ENCODE results near the gene PLA2G2D.

Gene PLA2G2D, protein sequence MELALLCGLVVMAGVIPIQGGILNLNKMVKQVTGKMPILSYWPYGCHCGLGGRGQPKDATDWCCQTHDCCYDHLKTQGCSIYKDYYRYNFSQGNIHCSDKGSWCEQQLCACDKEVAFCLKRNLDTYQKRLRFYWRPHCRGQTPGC

DNA sequence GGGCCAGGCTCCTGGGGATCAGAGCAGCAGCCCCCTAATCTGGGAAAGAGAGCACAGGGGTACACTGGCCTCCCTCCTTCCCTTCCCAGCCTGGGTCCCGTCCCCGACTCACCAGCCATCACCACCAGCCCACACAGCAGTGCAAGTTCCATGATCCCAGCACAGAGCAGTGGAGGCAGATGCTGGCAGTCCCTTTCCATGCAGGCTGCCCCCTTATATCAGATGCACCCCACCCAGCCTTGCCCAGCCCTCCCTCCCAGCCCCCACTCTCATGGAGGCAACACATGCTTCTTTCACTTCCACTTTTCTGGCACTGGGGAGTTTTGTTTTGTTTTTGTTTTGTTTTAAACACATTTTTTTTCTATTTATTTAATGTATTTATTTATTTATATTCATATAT, at the start of gene PLA2G2D:
Gene PLA2G2D (minus strand): TSS at position 190 of the 400 bp plus-strand sequence. CDS start 38 bp downstream, at position 152.
- Histone ChIP-seq H3K27ac (ENCODE audit: low read depth, low read length) (no peak within 1 kb of the TSS), H3F3A (ENCODE audit: control insufficient read depth, insufficient read depth) (no peaks in the 10 kb centered on the region), H3K27me3 (ENCODE audit: control insufficient read depth, low read length) (peaks cover 17% of the 10 kb centered on the region), H3K4me3 (ENCODE audit: low read length) (no peak within 1 kb of the TSS), H3K9me3 (ENCODE audit: control insufficient read depth, insufficient read depth, low read length) (no peaks in the 10 kb centered on the region), H3K36me3 (ENCODE audit: control insufficient read depth, low read length) (no peaks in the 10 kb centered on the region), H3K9me2 (replicated peaks; ENCODE audit: control insufficient read depth, low read length) (no peaks in the 10 kb centered on the region), H3K4me2 (ENCODE audit: low read length) (no peak within 1 kb of the TSS), H3K4me1 (ENCODE audit: control insufficient read depth, low read length) (peaks cover 8% of the 10 kb centered on the region), H3K79me2 (ENCODE audit: control insufficient read depth, low read length) (no peaks in the 10 kb centered on the region), H4K20me1 (ENCODE audit: control insufficient read depth, insufficient read depth, low read depth, low read length) (no peaks in the 10 kb centered on the region)
- TF ChIP-seq, protein P1, sequence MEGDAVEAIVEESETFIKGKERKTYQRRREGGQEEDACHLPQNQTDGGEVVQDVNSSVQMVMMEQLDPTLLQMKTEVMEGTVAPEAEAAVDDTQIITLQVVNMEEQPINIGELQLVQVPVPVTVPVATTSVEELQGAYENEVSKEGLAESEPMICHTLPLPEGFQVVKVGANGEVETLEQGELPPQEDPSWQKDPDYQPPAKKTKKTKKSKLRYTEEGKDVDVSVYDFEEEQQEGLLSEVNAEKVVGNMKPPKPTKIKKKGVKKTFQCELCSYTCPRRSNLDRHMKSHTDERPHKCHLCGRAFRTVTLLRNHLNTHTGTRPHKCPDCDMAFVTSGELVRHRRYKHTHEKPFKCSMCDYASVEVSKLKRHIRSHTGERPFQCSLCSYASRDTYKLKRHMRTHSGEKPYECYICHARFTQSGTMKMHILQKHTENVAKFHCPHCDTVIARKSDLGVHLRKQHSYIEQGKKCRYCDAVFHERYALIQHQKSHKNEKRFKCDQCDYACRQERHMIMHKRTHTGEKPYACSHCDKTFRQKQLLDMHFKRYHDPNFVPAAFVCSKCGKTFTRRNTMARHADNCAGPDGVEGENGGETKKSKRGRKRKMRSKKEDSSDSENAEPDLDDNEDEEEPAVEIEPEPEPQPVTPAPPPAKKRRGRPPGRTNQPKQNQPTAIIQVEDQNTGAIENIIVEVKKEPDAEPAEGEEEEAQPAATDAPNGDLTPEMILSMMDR (IDR thresholded peaks at IDR 0.05; ENCODE audit: low read depth, low read length, poor library complexity, severe bottlenecking): no peak
- no peak for TF ChIP-seq EZH2phosphoT487 (IDR thresholded peaks at IDR 0.05; ENCODE audit: borderline replicate concordance, low read length)

DNA sequence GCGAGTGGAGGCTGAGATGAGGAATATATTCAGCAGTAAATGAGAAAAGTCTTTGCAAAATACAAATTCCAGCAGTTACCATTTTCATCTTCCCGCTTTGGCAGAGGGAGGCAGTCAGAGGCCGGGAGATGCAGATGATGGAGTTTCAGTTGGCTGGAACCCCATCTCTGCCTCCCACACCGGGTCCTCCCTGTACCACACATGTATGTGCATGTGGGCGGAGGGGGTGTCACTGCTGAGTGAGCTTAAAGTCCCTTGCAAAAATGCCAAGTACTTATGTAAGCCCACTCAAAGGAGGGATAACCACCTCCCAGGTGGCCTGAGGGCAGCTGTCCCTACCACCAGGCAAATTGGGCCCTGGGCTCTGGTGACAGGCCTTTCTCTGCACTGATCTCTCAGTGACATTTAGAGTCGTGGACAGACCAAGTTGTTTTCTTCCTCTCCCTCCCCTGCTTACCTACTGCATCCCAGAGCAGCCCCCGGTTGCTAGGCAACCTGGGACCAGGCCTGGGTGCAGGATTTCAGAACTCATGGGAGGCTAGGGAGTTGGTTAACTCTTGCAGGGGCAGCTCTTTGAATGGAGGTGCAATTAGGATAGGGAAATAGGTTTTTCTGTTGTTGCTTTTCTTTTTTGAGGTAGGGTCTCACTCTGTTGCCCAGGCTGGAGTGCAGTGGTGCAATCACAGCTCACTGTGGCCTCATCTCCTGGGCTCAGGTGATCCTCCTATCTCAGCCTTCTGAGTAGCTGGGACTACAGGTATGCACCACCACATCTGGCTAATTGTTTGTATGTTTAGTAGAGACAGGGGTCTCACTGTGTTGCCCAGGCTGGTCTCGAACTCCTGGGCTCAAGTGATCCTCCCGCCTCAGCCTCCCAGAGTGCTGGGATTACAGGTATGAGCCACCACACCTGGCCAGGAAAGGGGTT, 49.5 kb upstream of the PLA2G2D start:
- Histone ChIP-seq H4K20me1 (ENCODE audit: control insufficient read depth, insufficient read depth, low read depth, low read length) (no peaks in the 10 kb centered on the region), H3K9me2 (replicated peaks; ENCODE audit: control insufficient read depth, low read length) (no peaks in the 10 kb centered on the region)
- no peak for TF ChIP-seq EZH2phosphoT487 (IDR thresholded peaks at IDR 0.05; ENCODE audit: borderline replicate concordance, low read length)
- TF ChIP-seq, protein P1 (IDR thresholded peaks at IDR 0.05; ENCODE audit: low read depth, low read length, poor library complexity, severe bottlenecking): no peak

DNA sequence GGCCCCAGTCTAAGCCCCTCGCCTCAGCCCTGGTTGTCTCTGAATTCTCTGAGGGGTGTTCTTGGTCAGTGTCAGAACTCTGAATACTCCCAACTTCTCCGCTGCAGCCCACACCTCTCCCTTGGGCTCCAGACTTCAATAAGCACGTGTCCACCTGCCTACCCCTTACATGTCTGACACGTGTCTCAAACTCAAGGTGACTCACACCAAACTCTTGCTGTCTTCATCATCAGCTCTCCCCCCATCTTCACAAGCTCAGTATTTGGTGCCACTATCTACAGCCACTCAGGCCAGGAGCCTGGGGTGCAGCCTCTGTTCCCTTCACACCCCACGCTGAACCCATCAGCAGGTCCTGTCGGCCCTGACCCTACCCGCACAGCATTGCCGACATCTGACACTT, 47.8 kb upstream of the PLA2G2D start:
- Histone ChIP-seq H3K9me3 (ENCODE audit: control insufficient read depth, insufficient read depth, low read length) (no peaks in the 10 kb centered on the region), H3K4me1 (ENCODE audit: control insufficient read depth, low read length) (peaks cover 15% of the 10 kb centered on the region), H3K4me2 (ENCODE audit: low read length) (no peak overlapping the region), H3F3A (ENCODE audit: control insufficient read depth, insufficient read depth) (no peaks in the 10 kb centered on the region), H3K27me3 (ENCODE audit: control insufficient read depth, low read length) (no peaks in the 10 kb centered on the region), H3K36me3 (ENCODE audit: control insufficient read depth, low read length) (no peaks in the 10 kb centered on the region), H3K4me3 (ENCODE audit: low read length) (no peak overlapping the region), H3K9me2 (replicated peaks; ENCODE audit: control insufficient read depth, low read length) (no peaks in the 10 kb centered on the region), H3K79me2 (ENCODE audit: control insufficient read depth, low read length) (no peaks in the 10 kb centered on the region), H3K27ac (ENCODE audit: low read depth, low read length) (no peak overlapping the region), H4K20me1 (ENCODE audit: control insufficient read depth, insufficient read depth, low read depth, low read length) (no peaks in the 10 kb centered on the region)
- TF ChIP-seq EZH2phosphoT487 (IDR thresholded peaks at IDR 0.05; ENCODE audit: borderline replicate concordance, low read length): no peak
- TF ChIP-seq, protein P1 (IDR thresholded peaks at IDR 0.05; ENCODE audit: low read depth, low read length, poor library complexity, severe bottlenecking): no peak

More for the DNA sequence above, 49.5 kb upstream of the PLA2G2D start:
- Histone ChIP-seq H3K27ac (ENCODE audit: low read depth, low read length) (no peak overlapping the region), H3F3A (ENCODE audit: control insufficient read depth, insufficient read depth) (no peaks in the 10 kb centered on the region), H3K4me2 (ENCODE audit: low read length) (no peak overlapping the region), H3K79me2 (ENCODE audit: control insufficient read depth, low read length) (no peaks in the 10 kb centered on the region), H3K36me3 (ENCODE audit: control insufficient read depth, low read length) (no peaks in the 10 kb centered on the region), H3K4me3 (ENCODE audit: low read length) (no peak overlapping the region), H3K4me1 (ENCODE audit: control insufficient read depth, low read length) (peaks cover 17% of the 10 kb centered on the region), H3K27me3 (ENCODE audit: control insufficient read depth, low read length) (no peaks in the 10 kb centered on the region), H3K9me3 (ENCODE audit: control insufficient read depth, insufficient read depth, low read length) (no peaks in the 10 kb centered on the region)

Measured in DOHH2 (cell line).